Activated naive CD8-positive, alpha-beta T cell treated with anti-CD3 and anti-CD28 coated beads, Interleukin-2, amount 10 ng/mL, durations not matched to agents 7 days and 5 days (primary cell): Measurements from ENCODE around the gene KRT33B. TPM values are rescaled to one million over a fixed set of nuclear protein-coding genes. Genes with fewer than 3 reads are reported as not detected.
A peak's percentile ranks its signal among the peaks of the same experiment; 100 is the strongest.

Experiments
- ATAC-seq: fragments of 150-1000 bp; cut with Tn5 transposase; one replicate; pipeline ENCODE4 v1.10.0; 2021; ENCODE audit warnings: low read depth, moderate library complexity
- POLR2A ChIA-PET: fragments of 350-600 bp; sonication (Branson Sonifier 250); formaldehyde crosslinking; loops from one replicate; lab custom pipeline; 2021; ENCODE audit warnings: antibody characterized with exemption; lab: Charles Lee
- DNase-seq: peaks from one replicate; pipeline ENCODE4 v3.0.0; 2021
- H3K27ac Mint-ChIP-seq: one replicate; pipeline ENCODE4 v1.8.0; 2022; ENCODE audit warnings: mild to moderate bottlenecking, mixed read lengths
- H3K27me3 Mint-ChIP-seq: one replicate; pipeline ENCODE4 v1.8.0; 2022; ENCODE audit warnings: mild to moderate bottlenecking, moderate library complexity, mixed read lengths
- H3K36me3 Mint-ChIP-seq: one replicate; pipeline ENCODE4 v1.8.0; 2021; ENCODE audit warnings: mild to moderate bottlenecking, mixed read lengths
- H3K4me1 Mint-ChIP-seq: one replicate; pipeline ENCODE4 v1.8.0; 2021; ENCODE audit warnings: mixed read lengths
- H3K4me3 Mint-ChIP-seq: one replicate; pipeline ENCODE4 v1.8.0; 2022; ENCODE audit warnings: mild to moderate bottlenecking, moderate library complexity, mixed read lengths
- H3K9me3 Mint-ChIP-seq: one replicate; pipeline ENCODE4 v1.8.0; 2021; ENCODE audit warnings: mixed read lengths
- total RNA-seq, 2 experiments: library from RNA; stranded (reverse); gene quantifications; one replicate each; pipeline ENCODE4 v1.2.3, GENCODE V29; 2021

KRT33B gene
- total RNA-seq: not detected

DNA sequence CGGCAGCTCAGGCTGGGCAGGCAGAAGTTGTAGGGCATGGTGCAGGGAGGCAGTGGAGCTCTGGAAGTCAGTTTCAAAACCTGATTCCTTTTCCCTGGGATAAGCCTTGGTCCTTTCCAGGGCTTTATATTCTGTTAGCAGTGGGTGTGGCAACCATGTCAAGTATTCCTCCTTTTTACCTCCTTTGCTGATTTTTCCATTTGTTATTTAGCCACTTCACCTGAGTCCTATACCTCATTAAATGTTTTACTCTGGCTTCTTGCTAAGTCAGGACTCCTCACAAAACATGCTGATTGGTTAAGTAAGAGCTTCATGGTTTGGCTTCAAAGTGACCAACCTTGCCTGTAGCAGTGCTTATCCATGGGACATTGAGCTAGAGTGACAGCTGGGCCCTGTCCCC is at the start of gene KRT33B:
Gene KRT33B (minus strand): TSS at position 101 of the 400 bp plus-strand sequence. CDS start 63 bp downstream, at position 38.
- Mint-ChIP-seq H3K36me3 (no peaks in the 10 kb centered on the region), H3K27me3 (no peaks in the 10 kb centered on the region), H3K4me1 (no peaks in the 10 kb centered on the region), H3K9me3 (no peaks in the 10 kb centered on the region), H3K27ac (no peak within 1 kb of the TSS), H3K4me3 (no peak within 1 kb of the TSS)
- DNase-seq (no peak), ATAC-seq (no peak)
- POLR2A ChIA-PET: no interaction called here

DNA sequence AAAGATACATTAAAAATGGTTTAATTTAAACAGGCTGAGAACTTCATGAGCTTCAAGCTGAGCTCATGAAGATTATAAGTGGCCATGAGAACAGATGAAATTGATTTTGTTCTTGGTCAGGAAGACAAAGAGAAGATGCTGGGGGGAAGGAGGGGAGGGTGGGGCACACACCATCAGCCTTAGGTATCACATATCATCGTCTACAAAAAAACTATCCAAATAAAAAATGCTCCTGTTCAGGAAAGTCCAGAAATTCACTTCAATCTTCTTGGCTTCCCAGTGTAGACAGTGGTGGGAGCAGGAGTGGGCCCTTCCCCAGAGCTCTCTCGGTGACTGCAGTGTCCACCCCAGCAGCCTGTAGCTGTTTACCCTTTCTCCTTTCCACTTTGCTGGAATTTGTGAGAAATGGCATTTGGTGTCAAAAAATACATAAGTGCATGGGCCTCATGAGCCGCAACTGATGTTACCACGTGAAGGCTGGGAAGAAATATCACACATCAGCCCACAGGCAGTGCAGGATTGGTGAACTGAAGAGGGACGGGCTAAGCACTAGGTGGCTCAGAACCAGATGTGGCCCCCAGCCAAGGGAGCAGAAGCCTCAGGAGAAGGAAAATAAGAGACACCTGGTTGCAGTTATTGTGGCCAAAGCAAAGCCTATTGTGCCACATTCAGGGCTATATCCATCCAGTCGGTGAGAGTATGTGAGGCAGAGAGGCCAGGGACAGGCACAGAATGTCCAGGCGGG is 48.7 kb upstream of the KRT33B start:
- Mint-ChIP-seq H3K4me3 (no peak overlapping the region), H3K9me3 (no peaks in the 10 kb centered on the region), H3K4me1 (no peaks in the 10 kb centered on the region), H3K27me3 (no peaks in the 10 kb centered on the region), H3K27ac (no peak overlapping the region), H3K36me3 (no peaks in the 10 kb centered on the region)
- DNase-seq (no peak), ATAC-seq (no peak)
- POLR2A ChIA-PET: no interaction called here

DNA sequence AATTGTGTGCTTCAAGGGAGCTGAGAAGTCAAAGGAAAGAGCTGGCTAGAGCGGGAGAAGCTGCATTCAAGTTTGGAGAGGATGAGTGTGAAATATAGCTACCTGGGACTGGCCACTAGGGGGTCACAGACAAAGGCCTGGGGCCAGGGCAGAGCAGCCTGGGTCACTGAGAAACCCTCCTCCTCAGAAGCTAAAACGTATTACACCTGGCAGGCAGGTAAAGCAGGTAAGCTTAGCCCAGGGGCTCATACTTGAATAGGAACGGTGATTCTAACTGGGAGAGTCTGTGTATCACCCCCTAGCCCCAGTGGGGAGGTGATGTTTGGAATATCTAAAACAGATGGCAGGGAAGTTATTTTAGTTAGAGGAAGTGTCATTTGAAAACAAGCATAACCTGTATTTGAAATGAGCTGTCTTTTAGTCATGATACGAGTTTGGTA is 48.0 kb upstream of the KRT33B start:
- H3K36me3 Mint-ChIP-seq: no peaks in the 10 kb centered on the region
- no peaks in the 10 kb centered on the region for H3K4me1 Mint-ChIP-seq
- no peak for ATAC-seq
- no peaks in the 10 kb centered on the region for H3K27me3 Mint-ChIP-seq
- no peaks in the 10 kb centered on the region for H3K9me3 Mint-ChIP-seq
- H3K27ac Mint-ChIP-seq: no peak overlapping the region
- POLR2A ChIA-PET: no interaction called here
- no peak overlapping the region for H3K4me3 Mint-ChIP-seq
- no peak for DNase-seq

DNA sequence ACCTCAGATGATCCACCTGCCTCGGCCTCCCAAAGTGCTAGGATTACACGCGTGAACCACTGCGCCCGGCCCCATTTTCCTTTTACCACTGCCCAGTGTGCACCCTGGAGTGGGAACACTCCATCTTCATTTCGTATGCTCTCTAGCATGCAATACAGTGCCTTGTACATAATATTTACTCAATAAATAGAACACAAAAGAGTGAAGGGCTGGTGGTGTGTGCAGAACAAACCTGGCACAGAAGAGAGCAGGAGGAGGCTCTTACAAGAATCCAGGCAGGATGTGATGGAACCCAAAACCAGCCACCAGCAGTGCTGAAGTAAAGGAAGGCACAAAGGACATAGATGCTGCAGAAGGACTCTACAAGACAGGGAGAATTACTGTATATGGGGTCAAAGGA is 47.5 kb upstream of the KRT33B start:
- POLR2A ChIA-PET: no interaction called here
- H3K36me3 Mint-ChIP-seq: no peaks in the 10 kb centered on the region
- no peak overlapping the region for H3K4me3 Mint-ChIP-seq
- DNase-seq (no peak), ATAC-seq (no peak)
- no peaks in the 10 kb centered on the region for H3K4me1 Mint-ChIP-seq
- peaks cover under 1% of the 10 kb centered on the region for H3K27me3 Mint-ChIP-seq
- H3K27ac Mint-ChIP-seq: no peak overlapping the region
- H3K9me3 Mint-ChIP-seq: no peaks in the 10 kb centered on the region

DNA sequence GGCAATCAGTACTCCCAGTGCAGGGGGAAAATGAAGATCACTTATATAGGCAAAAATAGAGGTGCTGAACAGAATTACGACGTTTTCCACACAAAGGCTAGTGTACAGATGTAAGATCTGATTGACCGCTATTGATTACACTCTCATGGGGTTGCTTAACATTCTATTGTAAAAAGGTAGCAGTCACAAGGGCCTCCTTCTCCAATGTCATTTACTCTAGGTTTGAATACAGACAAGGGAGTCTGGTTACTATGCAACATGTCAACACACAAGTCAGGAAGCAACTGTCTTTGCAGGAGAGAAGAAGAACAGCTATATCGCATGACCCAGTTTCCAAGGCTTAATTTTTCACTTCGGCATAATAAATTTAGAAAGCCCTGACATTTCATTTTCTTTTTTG is 46.9 kb upstream of the KRT33B start:
- peaks cover 3% of the 10 kb centered on the region for H3K27me3 Mint-ChIP-seq
- DNase-seq (no peak), ATAC-seq (no peak)
- no peaks in the 10 kb centered on the region for H3K4me1 Mint-ChIP-seq
- no peak overlapping the region for H3K27ac Mint-ChIP-seq
- peaks cover 2% of the 10 kb centered on the region for H3K9me3 Mint-ChIP-seq
- no peaks in the 10 kb centered on the region for H3K36me3 Mint-ChIP-seq
- H3K4me3 Mint-ChIP-seq: no peak overlapping the region
- POLR2A ChIA-PET: no interaction called here

DNA sequence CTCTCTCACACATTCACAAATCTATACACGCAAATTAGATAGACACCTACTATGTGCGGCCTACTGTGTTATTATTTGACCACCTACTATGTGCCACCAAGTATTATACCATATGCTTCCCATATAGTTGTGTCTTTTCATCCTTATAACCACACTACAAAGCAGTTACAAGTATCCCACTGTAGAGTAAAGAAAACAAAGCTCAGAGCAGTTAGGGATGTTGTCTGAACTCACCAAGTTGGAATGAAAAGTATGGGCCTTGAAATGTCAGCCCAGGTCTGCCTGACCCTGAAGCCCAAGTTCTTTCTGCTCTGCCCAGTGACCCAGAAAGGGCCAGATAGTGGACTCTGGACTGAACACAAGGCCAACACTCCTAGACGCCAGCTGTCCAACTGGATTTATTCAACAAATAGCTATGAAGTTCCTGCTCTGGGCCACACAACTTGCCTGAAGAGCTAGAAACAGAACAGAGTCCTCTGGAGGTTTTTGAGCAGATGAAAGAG is 46.3 kb upstream of the KRT33B start:
- no peaks in the 10 kb centered on the region for H3K36me3 Mint-ChIP-seq
- no peaks in the 10 kb centered on the region for H3K4me1 Mint-ChIP-seq

DNA sequence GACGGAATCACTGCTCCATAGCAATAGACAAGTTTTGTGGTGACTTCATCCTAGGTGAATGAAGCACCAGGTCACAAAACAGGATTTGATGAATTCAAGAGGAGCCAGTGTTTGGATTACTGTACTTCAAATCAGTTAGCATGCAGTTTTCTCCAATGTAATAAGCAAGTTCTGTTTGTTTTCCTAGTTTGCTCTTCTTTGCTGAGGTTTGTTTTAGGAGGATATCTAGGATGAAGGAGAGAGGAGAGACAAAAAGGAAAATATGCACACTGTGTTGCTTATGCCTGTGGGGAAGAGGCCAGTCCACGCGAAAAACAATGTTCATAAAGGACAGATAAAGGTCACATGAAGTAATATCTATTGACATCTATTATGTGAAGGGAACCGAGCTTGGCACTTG is 45.8 kb upstream of the KRT33B start:
- no peak overlapping the region for H3K27ac Mint-ChIP-seq

More for the DNA sequence above, 46.3 kb upstream of the KRT33B start:
- H3K9me3 Mint-ChIP-seq: peaks cover 2% of the 10 kb centered on the region
- H3K4me3 Mint-ChIP-seq: no peak overlapping the region
- ATAC-seq: no peak
- no peak for DNase-seq
- POLR2A ChIA-PET: no interaction called here
- peaks cover 3% of the 10 kb centered on the region for H3K27me3 Mint-ChIP-seq
- no peak overlapping the region for H3K27ac Mint-ChIP-seq

DNA sequence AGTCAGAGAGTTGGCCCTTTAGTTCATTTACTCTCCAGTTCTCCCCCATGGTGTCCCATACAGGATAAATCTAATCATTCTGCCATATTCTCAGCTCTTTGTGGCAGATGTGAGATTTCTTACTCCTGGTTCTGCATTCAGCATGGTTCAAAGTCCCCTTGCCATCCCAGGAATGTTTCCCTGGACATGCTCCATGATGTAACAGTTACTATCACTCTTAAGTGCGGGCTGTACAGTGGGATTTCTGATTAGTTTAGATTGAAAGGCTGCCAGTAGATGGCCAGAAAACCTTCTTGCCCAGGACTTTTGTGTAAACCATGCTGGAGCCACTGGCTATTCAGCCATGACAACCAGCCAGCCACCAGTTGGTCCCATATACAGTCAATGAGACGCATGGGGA is 44.4 kb upstream of the KRT33B start:
- DNase-seq (no peak), ATAC-seq (no peak)
- Mint-ChIP-seq H3K4me1 (peaks cover 9% of the 10 kb centered on the region), H3K27ac (no peak overlapping the region), H3K9me3 (peaks cover 2% of the 10 kb centered on the region), H3K36me3 (no peaks in the 10 kb centered on the region), H3K4me3 (no peak overlapping the region), H3K27me3 (peaks cover 3% of the 10 kb centered on the region)
- POLR2A ChIA-PET: no interaction called here

More for the DNA sequence above, 45.8 kb upstream of the KRT33B start:
- Mint-ChIP-seq H3K36me3 (no peaks in the 10 kb centered on the region), H3K9me3 (peaks cover 2% of the 10 kb centered on the region), H3K27me3 (peaks cover 3% of the 10 kb centered on the region), H3K4me1 (no peaks in the 10 kb centered on the region), H3K4me3 (no peak overlapping the region)
- no peak for ATAC-seq
- DNase-seq: no peak
- POLR2A ChIA-PET: no interaction called here

DNA sequence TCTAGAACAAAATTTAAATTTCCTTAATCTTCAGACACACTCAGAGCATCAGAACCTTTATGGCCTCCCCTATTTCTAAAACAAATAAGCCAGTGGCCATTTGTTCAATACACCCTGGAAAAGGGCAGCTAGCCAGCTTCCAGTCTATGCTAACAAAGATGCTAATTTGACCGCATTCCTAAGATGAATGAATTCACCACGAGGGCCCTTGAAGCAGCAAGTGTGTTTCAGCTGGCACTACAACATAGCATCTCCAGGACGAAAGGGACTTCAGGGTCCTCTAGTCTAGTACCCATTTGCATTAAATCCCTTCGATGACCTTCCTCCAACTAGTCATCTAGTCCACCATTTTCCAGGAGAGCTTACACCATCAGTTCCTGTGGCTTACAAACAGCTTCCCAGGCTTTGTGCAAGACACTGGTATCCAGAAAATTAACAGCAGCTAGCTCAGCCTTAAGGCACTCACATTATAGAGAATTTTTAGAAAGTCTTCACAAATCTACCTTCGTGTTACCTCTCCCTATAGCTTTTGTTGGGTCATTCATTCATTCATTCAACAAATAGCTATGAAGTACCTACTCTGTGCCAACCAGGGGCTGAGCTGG is 43.8 kb upstream of the KRT33B start:
- Mint-ChIP-seq H3K4me3 (no peak overlapping the region), H3K36me3 (no peaks in the 10 kb centered on the region), H3K27ac (no peak overlapping the region), H3K27me3 (peaks cover 3% of the 10 kb centered on the region), H3K9me3 (peaks cover 2% of the 10 kb centered on the region), H3K4me1 (peaks cover 11% of the 10 kb centered on the region)
- DNase-seq (no peak), ATAC-seq (no peak)
- POLR2A ChIA-PET: no interaction called here

DNA sequence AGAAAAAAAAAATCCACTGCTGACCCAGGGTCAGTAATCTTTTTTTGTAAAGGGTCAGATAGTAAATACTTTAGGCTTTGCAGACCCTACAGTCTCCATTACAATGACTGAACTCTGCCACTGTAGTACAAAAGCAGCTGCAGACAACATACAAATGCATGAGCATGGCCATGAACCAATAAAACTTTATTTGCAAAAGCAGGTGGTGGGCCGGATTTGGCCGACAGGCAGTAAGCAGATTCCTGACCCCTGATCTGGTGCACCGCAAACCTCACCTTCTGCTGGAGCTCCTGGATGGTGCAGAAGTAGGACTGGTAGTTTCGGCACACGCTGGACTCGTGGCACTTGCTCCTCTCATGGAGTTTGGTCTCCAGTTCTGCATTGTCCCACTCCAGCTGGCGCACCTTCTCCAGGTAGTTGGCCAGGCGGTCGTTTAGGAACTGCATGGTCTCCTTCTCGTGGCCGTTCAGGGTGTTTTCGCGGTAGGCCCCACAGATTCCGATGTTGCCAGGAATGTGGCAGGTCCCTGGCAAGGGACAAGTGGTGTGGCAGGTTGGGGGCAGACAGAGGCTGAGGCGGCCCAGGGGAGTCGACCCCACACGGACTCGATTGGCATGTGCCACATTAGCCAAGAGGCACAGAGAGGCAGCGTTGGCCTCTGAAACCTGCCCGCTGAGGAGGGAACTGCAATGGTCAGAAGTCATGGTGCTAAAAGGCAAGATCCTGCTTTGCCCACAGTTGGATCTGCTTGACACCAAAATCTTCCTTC is 41.6 kb upstream of the KRT33B start:
- Mint-ChIP-seq H3K36me3 (no peaks in the 10 kb centered on the region), H3K4me1 (peaks cover 11% of the 10 kb centered on the region), H3K27ac (no peak overlapping the region), H3K4me3 (no peak overlapping the region), H3K9me3 (peaks cover 2% of the 10 kb centered on the region), H3K27me3 (peaks cover 3% of the 10 kb centered on the region)
- ATAC-seq: no peak
- no peak for DNase-seq
- POLR2A ChIA-PET: no interaction called here

DNA sequence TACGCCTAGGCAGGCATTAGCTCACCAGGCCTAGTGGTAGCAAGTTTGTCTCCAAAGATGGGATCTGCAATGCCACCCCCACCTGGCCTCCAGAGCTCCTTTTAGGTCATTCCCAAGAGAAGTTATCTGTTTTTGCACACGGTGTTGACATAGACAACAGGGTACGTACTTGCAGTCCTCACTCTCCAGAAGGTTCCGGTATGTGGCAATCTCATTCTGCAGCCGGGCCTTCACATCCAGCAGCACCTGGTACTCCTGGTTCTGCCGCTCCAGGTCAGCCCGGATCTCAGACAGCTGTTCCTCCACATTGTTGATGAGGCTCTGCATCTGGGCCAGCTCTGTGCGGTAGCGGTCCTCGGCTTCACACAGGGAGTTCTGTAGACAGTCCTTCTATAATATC is 37.6 kb upstream of the KRT33B start:
- peaks cover 27% of the 10 kb centered on the region for H3K4me1 Mint-ChIP-seq
- no peaks in the 10 kb centered on the region for H3K36me3 Mint-ChIP-seq
- DNase-seq (no peak), ATAC-seq (no peak)
- H3K27me3 Mint-ChIP-seq: peaks cover 3% of the 10 kb centered on the region
- POLR2A ChIA-PET: no interaction called here
- no peak overlapping the region for H3K4me3 Mint-ChIP-seq
- no peak overlapping the region for H3K27ac Mint-ChIP-seq
- H3K9me3 Mint-ChIP-seq: peaks cover 2% of the 10 kb centered on the region

DNA sequence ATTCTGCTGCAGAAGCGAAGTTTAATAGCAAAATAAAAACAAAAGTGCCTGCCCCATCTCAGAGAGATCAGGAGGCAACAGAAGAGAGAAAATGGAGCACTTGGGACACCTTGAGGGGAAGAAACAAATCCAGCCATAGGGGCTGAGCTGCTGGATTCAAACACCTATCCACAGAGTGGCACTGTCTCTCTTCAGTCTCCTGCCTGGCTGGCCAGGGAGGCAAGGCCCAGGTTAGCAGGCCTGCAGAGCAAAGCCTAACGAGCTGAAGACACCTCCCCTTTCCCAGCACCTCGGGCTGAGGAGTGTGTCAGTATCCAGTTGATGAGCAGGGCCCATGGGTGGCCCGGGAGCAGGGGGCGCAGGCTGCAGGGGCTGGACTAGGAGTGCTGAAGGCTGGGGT is 36.6 kb upstream of the KRT33B start:
- H3K27ac Mint-ChIP-seq: no peak overlapping the region
- ATAC-seq (no peak), DNase-seq (no peak)
- POLR2A ChIA-PET: no interaction called here
- peaks cover 29% of the 10 kb centered on the region for H3K4me1 Mint-ChIP-seq
- no peaks in the 10 kb centered on the region for H3K36me3 Mint-ChIP-seq
- no peaks in the 10 kb centered on the region for H3K27me3 Mint-ChIP-seq
- no peak overlapping the region for H3K4me3 Mint-ChIP-seq
- H3K9me3 Mint-ChIP-seq: no peaks in the 10 kb centered on the region

DNA sequence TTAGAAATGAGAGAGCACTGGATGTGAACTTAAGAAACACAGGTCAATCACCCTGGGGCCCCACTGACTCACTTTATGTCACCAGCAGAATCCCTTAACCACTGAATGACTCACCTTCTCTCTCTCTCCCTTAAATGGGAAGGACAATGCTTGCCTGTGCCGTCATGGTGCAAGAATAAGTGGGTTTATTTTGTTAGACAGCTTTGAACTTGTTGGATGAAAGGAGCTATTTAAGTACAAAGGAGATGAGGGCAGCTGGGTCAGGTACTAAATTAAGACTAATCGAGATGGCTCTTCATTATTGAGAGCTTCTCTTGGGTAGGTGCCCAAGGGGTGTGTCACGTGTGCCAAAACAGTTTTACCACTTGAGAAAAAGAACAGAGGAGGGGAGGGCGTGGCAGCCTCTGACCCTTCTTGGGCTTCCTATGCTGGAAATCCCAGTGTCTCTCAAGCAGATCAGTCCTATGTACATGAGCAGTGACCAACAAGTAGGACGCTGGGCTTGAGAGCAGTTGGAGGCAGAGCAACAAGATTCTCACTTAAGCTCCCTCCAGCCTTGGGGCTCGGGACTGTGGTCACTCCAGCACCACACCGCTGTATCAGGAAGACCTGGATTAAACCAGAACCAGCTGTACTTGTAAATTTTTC is 34.5 kb upstream of the KRT33B start:
- H3K27ac Mint-ChIP-seq: no peak overlapping the region
- POLR2A ChIA-PET: no interaction called here
- H3K27me3 Mint-ChIP-seq: no peaks in the 10 kb centered on the region
- H3K4me1 Mint-ChIP-seq: peaks cover 21% of the 10 kb centered on the region
- peak; percentile 50 for ATAC-seq
- no peaks in the 10 kb centered on the region for H3K36me3 Mint-ChIP-seq
- no peaks in the 10 kb centered on the region for H3K9me3 Mint-ChIP-seq
- H3K4me3 Mint-ChIP-seq: peak overlapping the region; percentile 11
- DNase-seq: no peak
